ENCODE data around the gene LGALS7. TPM values are rescaled to one million over a fixed set of nuclear protein-coding genes. Genes with fewer than 3 reads are reported as not detected.

LGALS7 gene
- total RNA-seq, 1 donor from 2014 or later, result not detected

DNA sequence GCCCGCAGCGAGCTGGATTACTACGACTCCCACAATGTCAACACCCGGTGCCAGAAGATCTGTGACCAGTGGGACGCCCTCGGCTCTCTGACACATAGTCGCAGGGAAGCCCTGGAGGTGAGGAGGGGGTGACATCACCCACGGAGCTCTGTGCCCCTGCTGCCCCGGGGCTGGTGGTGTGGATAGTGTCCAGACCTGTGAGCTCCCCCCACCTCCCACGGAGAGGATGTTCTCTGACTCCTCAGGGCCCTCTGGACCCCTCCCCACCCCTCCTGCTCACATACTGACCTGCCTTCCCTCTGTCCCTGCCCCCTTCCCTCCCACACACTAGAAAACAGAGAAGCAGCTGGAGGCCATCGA lies 49.7 kb downstream of the LGALS7 start:
- Histone ChIP-seq H3K4me2 (no peak overlapping the region), H3K4me3 (no peak overlapping the region), H3K9ac (no peak overlapping the region), H4K20me1 (ENCODE audit: low read depth) (no peaks in the 10 kb centered on the region), H3K27ac (no peak overlapping the region), H3K27me3 (no peaks in the 10 kb centered on the region), H2AFZ (replicated peaks) (no peak overlapping the region), H3F3A (ENCODE audit: low read depth) (no peaks in the 10 kb centered on the region), H3K36me3 (no peaks in the 10 kb centered on the region), H3K4me1 (no peaks in the 10 kb centered on the region), H3K9me3 (ENCODE audit: low read depth) (no peaks in the 10 kb centered on the region), H3K79me2 (ENCODE audit: low read depth) (no peaks in the 10 kb centered on the region)
- Mint-ChIP-seq H3K36me3 (peaks cover 7% of the 10 kb centered on the region), H3K4me1 (peaks cover 3% of the 10 kb centered on the region), H3K27ac (no peak overlapping the region), H3K27me3 (ENCODE audit: insufficient read depth, low read depth) (peaks cover 3% of the 10 kb centered on the region), H3K9me3 (no peaks in the 10 kb centered on the region), H3K4me3 (no peak overlapping the region)
- DNase-seq (ENCODE audit: low spot score), result no peak
- no peak for TF ChIP-seq EZH2phosphoT487 (IDR thresholded peaks at IDR 0.05)
- TF ChIP-seq, protein P1, sequence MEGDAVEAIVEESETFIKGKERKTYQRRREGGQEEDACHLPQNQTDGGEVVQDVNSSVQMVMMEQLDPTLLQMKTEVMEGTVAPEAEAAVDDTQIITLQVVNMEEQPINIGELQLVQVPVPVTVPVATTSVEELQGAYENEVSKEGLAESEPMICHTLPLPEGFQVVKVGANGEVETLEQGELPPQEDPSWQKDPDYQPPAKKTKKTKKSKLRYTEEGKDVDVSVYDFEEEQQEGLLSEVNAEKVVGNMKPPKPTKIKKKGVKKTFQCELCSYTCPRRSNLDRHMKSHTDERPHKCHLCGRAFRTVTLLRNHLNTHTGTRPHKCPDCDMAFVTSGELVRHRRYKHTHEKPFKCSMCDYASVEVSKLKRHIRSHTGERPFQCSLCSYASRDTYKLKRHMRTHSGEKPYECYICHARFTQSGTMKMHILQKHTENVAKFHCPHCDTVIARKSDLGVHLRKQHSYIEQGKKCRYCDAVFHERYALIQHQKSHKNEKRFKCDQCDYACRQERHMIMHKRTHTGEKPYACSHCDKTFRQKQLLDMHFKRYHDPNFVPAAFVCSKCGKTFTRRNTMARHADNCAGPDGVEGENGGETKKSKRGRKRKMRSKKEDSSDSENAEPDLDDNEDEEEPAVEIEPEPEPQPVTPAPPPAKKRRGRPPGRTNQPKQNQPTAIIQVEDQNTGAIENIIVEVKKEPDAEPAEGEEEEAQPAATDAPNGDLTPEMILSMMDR (IDR thresholded peaks at IDR 0.05), result no peak
- no peak for TF ChIP-seq EZH2 (IDR thresholded peaks at IDR 0.05)

DNA sequence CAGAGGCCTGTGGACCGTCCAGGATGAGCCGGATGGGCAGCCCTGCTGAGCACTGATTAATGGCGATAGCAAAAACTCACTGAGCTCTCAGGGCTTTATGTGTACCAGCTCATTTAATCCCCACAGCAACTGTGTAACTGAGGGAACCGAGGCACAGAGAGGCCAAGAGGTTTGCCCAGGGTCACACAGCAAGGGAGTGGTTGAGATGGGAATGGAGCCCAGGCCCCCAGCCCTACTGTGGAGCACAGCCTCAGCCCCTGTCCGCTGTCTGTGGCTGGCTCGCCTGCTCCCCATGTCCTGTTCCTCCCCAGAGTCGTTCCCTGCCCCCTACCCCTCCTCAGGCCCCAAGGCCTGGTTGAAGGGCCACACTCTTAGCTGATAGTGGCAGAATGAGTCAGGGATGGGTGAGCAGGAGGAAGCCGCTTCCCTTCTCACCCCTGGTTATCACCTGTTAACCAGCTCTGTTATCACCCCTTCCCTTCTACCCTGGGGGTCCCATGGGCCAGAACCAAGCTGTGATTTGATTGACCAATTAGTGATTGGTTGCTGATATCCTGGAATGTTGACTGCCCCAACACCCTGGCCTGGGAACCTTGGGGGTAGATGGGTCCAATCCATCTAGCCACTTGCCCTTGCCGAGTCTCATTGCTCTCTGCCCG lies 50.2 kb downstream of the LGALS7 start:
- peaks cover 3% of the 10 kb centered on the region for H3K27me3 Mint-ChIP-seq (ENCODE audit: insufficient read depth, low read depth)
- no peak overlapping the region for H2AFZ ChIP-seq (replicated peaks)
- DNase-seq (ENCODE audit: low spot score), result no peak
- peaks cover 3% of the 10 kb centered on the region for H3K4me1 Mint-ChIP-seq
- H3K27ac Mint-ChIP-seq, result no peak overlapping the region
- H3K27me3 ChIP-seq, result no peaks in the 10 kb centered on the region
- peaks cover 7% of the 10 kb centered on the region for H3K36me3 Mint-ChIP-seq
- H3F3A ChIP-seq (ENCODE audit: low read depth), result no peaks in the 10 kb centered on the region
- no peaks in the 10 kb centered on the region for H3K4me1 ChIP-seq
- no peak overlapping the region for H3K4me3 ChIP-seq
- TF ChIP-seq EZH2 (IDR thresholded peaks at IDR 0.05) (no peak), EZH2phosphoT487 (IDR thresholded peaks at IDR 0.05) (no peak)
- TF ChIP-seq, protein P1 (IDR thresholded peaks at IDR 0.05), result no peak
- H3K27ac ChIP-seq, result no peak overlapping the region
- no peak overlapping the region for H3K4me2 ChIP-seq
- no peaks in the 10 kb centered on the region for H4K20me1 ChIP-seq (ENCODE audit: low read depth)
- no peaks in the 10 kb centered on the region for H3K9me3 ChIP-seq (ENCODE audit: low read depth)
- H3K79me2 ChIP-seq (ENCODE audit: low read depth), result no peaks in the 10 kb centered on the region
- H3K9me3 Mint-ChIP-seq, result no peaks in the 10 kb centered on the region
- H3K4me3 Mint-ChIP-seq, result no peak overlapping the region
- no peaks in the 10 kb centered on the region for H3K36me3 ChIP-seq
- H3K9ac ChIP-seq, result no peak overlapping the region

DNA sequence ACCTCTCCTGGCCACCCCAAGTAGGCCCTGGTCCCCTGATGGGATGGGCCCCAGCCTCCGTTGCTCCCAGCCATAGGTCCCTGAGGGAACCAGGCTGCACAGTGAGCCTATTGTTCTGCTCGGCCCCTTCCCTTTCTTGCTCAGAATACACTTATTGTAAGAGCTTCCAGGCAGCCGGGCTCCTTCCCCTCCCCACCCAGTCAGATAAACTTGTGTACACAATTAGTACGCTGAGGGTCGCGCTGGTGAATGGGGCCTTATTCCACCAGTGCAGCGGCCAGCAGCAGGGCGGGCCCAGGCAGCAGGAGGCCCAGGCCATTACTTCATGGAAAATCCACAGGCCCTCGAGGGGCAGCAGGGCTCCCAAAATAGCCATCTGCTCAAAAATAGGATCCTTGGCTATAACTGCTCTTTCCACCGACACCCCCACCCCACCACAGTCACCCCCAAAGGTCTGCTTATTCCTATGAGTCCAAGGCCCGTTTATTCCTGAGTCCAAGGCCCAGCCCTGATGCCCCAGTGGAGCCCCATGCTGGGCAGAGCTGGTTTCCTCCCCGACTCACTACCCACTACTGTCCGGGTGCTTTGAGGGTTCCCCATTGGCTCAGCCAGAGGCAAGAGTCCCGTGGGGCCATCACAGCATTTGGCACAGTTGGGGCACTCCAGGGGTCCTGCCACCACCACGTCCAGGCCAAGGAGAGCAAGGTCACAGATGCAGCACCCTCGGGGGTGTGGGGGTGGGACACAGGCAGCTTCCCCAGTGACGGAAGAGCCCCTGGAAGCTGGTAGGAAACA lies 51.1 kb downstream of the LGALS7 start:
- Mint-ChIP-seq H3K4me3 (no peak overlapping the region), H3K9me3 (no peaks in the 10 kb centered on the region), H3K4me1 (peaks cover 3% of the 10 kb centered on the region), H3K27ac (peak overlapping the region; percentile 57), H3K27me3 (ENCODE audit: insufficient read depth, low read depth) (peaks cover 3% of the 10 kb centered on the region), H3K36me3 (peaks cover 7% of the 10 kb centered on the region)
- Histone ChIP-seq H3K9ac (no peak overlapping the region), H3K36me3 (no peaks in the 10 kb centered on the region), H3K27me3 (no peaks in the 10 kb centered on the region), H3K79me2 (ENCODE audit: low read depth) (no peaks in the 10 kb centered on the region), H3K4me3 (no peak overlapping the region), H2AFZ (replicated peaks) (no peak overlapping the region), H3F3A (ENCODE audit: low read depth) (no peaks in the 10 kb centered on the region), H3K27ac (no peak overlapping the region), H3K4me1 (no peaks in the 10 kb centered on the region), H3K9me3 (ENCODE audit: low read depth) (no peaks in the 10 kb centered on the region), H4K20me1 (ENCODE audit: low read depth) (no peaks in the 10 kb centered on the region), H3K4me2 (no peak overlapping the region)
- TF ChIP-seq EZH2 (IDR thresholded peaks at IDR 0.05) (no peak), EZH2phosphoT487 (IDR thresholded peaks at IDR 0.05) (no peak)
- TF ChIP-seq, protein P1 (IDR thresholded peaks at IDR 0.05), result no peak
- DNase-seq (ENCODE audit: low spot score), result peak; percentile 48

All from neural progenitor cell (in vitro differentiated cells).